D341Med (cell line): Measurements from ENCODE around the gene GRM2.

Experiments used
- DNase-seq: peaks from one replicate; pipeline ENCODE4 v3.0.0; 2012; ENCODE audit warnings: low spot score

GRM2 gene

GRCh38 chr3:51705276-51706020, 1.4 kb upstream of the GRM2 start:
- no peak for DNase-seq

- no peak for DNase-seq
These were observed 815 bp upstream of the GRM2 start for GRCh38 chr3:51706021-51706485.

- peak; percentile 11 for DNase-seq
These were observed 1.5 kb downstream of the GRM2 start for GRCh38 chr3:51708216-51708845.

- peak; percentile 25 for DNase-seq
These were observed 2.1 kb downstream of the GRM2 start for GRCh38 chr3:51709004-51709420.

- DNase-seq = no peak
These were observed 2.8 kb downstream of the GRM2 start for GRCh38 chr3:51709675-51710074.

GRCh38 chr3:51710631-51711351, 3.9 kb downstream of the GRM2 start:
- DNase-seq = peak; percentile 86

GRCh38 chr3:51711352-51712037, 4.6 kb downstream of the GRM2 start:
- peak; percentile 9 for DNase-seq

GRCh38 chr3:51712038-51712420, 5.2 kb downstream of the GRM2 start:
- peak; percentile 10 for DNase-seq

- DNase-seq = peak; percentile 17
These were observed 5.7 kb downstream of the GRM2 start for GRCh38 chr3:51712511-51712931.

GRCh38 chr3:51712963-51713362, 6.1 kb downstream of the GRM2 start:
- DNase-seq = no peak

- DNase-seq = peak; percentile 21
These were observed 8.5 kb downstream of the GRM2 start for GRCh38 chr3:51715231-51715976.

GRCh38 chr3:51715977-51716294, 9.1 kb downstream of the GRM2 start:
- DNase-seq = no peak

- no peak for DNase-seq
These were observed 9.9 kb downstream of the GRM2 start for GRCh38 chr3:51716805-51717204.

GRCh38 chr3:51717446-51717845, 10.6 kb downstream of the GRM2 start:
- DNase-seq = peak; percentile 21

- DNase-seq = peak; percentile 20
These were observed 11.1 kb downstream of the GRM2 start for GRCh38 chr3:51717947-51718346.

- DNase-seq = peak; percentile 89
These were observed 11.9 kb downstream of the GRM2 start for GRCh38 chr3:51718547-51719409.

- DNase-seq = peak; percentile 45
These were observed 12.7 kb downstream of the GRM2 start for GRCh38 chr3:51719410-51720025.

- DNase-seq = no peak
These were observed 13.6 kb downstream of the GRM2 start for GRCh38 chr3:51720292-51721061.

- no peak for DNase-seq
These were observed 14.3 kb downstream of the GRM2 start for GRCh38 chr3:51721062-51721745.
